GM12873 (cell line): ENCODE data around the gene CROT.

Source experiments
- TF ChIP-seq, protein P1 (sequence below): IDR thresholded peaks from 2 replicates; pipeline ENCODE4 v1.5.1; 2012; ENCODE audit warnings: low read depth, mild to moderate bottlenecking, moderate library complexity, low read length, control low read depth; ENCODE audit not compliant: insufficient read depth; ENCODE audit errors: missing control alignments

The CROT gene

DNA sequence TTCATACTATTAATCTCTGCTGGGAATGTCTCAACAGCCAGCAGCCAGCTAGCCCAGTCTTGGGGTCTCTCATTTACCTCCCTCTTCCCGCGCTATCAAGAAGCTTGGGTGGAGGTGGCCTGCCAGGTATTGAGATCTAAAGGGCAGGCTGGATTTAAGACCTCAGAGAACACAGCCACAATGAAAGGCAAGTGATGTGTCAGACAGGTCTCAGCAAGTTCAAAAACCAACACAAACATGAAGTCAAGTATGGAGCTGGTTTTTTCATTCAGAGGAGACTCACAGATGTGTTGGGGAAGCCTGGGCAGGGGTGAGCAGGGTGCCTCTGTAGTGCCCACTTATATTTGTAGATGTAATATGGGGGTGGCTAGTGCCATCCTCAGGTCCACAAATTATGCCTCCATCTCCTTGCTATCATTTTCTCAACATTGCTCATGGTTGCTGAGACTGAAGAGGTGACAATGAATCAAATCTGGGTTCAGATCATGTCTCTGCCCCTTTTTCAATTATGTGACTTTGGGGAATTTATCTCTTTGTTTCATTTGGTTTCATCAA, 27.7 kb upstream of the CROT start:
- TF ChIP-seq, protein P1, sequence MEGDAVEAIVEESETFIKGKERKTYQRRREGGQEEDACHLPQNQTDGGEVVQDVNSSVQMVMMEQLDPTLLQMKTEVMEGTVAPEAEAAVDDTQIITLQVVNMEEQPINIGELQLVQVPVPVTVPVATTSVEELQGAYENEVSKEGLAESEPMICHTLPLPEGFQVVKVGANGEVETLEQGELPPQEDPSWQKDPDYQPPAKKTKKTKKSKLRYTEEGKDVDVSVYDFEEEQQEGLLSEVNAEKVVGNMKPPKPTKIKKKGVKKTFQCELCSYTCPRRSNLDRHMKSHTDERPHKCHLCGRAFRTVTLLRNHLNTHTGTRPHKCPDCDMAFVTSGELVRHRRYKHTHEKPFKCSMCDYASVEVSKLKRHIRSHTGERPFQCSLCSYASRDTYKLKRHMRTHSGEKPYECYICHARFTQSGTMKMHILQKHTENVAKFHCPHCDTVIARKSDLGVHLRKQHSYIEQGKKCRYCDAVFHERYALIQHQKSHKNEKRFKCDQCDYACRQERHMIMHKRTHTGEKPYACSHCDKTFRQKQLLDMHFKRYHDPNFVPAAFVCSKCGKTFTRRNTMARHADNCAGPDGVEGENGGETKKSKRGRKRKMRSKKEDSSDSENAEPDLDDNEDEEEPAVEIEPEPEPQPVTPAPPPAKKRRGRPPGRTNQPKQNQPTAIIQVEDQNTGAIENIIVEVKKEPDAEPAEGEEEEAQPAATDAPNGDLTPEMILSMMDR = no peak

DNA sequence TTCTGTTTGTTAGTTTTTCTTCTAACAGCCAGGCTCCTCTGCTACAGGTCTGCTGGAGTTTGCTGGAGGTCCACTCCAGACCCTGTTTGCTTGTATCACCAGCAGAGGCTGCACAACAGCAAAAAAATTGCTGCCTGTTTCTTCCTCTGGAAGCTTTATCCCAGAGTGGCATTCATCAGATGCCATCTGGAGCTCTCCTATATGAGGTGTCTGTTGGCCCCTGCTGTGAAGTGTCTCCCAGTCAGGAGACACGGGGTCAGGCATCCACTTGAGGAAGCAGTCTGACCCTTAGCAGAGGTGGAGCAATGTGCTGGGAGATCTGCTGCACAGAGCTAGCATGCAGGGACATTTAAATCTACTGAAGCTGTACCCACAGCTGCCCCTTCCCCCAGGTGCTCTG, 26.7 kb upstream of the CROT start:
- TF ChIP-seq, protein P1 = no peak

DNA sequence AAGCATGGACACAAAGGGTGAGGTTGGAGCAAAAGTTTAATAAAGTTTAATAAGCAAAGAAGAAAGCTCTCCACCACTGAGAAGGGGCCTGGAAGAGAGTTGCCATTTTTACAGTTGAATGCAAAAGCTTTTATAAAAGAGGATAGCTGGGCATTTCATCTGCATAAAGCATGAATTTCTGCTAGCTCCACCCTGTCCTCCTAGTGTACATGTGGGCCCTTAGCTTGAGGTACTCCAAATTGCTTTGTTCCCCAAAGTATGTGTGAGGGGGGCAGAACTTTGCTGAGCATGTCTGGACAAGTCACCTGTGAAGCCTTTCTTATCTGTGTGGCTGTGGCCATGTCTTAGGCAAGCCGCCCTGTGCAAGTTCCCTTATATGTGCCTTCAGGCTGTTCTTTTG, 22.6 kb upstream of the CROT start:
- TF ChIP-seq, protein P1 = no peak

DNA sequence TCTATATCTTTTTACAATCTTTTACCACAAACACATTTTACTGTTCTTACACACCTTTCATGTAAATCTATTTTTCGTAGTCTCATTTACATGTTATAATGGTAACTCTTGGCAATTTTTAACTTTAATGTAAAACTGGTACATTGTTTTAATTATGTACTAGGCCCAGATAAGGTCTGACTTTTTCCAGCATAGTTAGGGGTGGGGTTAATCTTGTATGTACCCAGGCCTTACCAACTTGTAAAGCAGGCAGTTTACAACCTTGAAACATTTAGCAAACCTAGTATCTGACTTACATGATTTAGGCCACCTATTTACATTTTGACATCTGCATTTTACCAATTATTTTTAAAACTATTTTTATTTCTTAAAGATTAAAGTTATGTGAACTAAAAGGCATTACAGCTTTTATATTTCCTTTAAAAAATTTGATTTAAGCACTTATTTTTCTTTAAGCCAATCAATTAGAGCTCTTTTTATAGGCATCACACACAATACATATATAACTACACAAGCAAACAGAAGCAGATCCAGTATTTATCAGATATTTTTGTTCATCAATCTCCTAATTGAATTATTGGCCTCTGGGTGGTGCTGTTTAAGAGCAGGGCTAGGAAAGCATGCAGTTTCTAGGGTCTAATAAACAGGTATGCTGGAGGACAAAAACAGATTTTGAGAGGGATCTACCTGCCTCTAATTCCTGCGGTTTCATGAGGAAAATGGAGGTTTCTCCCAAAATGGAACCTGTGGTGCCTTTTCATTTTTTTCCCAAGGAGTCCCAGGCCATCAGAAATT, 19.7 kb upstream of the CROT start:
- TF ChIP-seq, protein P1 = peak; percentile 4

DNA sequence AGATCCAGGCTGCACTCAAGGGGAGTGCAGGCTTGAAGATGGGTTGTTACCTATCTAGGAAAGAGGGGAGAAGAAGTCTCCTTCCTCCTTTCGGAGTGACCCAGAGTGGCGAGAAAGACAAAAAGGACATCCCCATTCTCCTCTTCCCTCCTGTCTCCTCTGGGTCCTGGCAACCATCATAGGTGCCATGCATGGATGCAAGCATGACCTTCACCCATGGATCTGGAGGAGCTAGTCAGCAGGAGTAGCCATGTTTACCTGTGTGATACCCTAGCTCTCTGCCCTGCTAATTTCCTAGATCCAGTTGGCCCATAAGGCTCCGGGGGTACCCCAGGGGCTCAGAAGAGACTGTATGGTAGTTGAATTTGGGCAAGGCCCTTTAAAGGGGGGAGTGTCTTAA, 17.2 kb upstream of the CROT start:
- TF ChIP-seq, protein P1 = no peak

DNA sequence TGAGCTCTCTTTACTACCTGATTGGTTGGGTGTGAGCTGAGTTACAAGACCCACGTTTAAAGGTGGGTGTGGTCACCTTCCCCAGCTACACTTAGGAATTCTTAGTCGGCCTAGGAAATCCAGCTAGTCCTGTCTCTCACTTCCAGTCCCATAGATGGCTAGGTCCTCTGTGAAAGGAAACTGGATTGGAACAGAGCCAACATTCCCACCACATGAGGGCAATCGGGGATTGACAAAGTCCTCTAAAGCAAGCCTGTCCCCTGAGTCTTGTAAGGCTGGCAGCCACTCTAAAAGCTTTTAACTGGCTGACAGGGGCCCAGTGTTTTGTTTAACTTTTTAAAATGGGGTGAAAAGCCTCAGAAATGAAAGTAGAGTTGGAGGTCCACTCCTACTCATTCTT, 15.1 kb upstream of the CROT start:
- TF ChIP-seq, protein P1 = no peak

DNA sequence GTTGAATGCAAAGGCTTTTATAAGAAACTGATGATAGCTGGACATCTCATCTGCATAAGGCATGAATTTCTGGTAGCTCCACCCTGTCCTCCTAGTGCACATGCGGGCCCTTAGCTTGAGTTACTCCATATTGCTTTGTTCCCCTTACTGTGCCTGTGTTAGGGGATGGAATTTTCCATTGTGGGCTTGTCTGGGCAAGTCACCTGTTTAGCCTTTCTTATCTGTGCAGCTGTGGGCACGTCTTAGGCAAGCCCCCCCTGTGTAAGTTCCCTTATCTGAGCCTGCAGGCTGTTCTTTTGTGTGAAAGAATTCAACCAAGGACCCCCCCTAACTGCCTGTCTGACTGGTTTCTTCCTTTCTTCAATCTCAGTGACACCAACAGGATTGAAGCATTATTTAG, 14.5 kb upstream of the CROT start:
- TF ChIP-seq, protein P1 = no peak
